K562 (cell line): Measurements from ENCODE around the gene POLR1H. TPM values are rescaled to one million over a fixed set of nuclear protein-coding genes. Genes with fewer than 3 reads are reported as not detected.

Source experiments
- CREB5 ChIP-seq: fragments of 250-450 bp; sonication (Bioruptor Pico); IDR thresholded peaks from 2 replicates; pipeline ENCODE4 v1.5.0; 2020; ENCODE audit warnings: mild to moderate bottlenecking
- MGA ChIP-seq: fragments of 450-650 bp; IDR thresholded peaks from 2 replicates; pipeline ENCODE4 v1.6.1; 2016; ENCODE audit warnings: mild to moderate bottlenecking, moderate library complexity
- MYC ChIP-seq, 2 experiments: fragments of 250-450 bp in 1 of 2; sonication (Bioruptor Pico) in 1 of 2; IDR thresholded peaks; 2 replicates each; pipeline versions ENCODE4 v1.5.1 to v1.6.1; 2012 to 2021; ENCODE audit warnings: low read depth in 2 of 2, borderline replicate concordance in 1 of 2, improper control_type of control experiment in 1 of 2, low read length in 1 of 2, mild to moderate bottlenecking in 1 of 2, moderate library complexity in 1 of 2
- RNF219 ChIP-seq: fragments of 250-450 bp; sonication (Bioruptor Pico); IDR thresholded peaks from 2 replicates; pipeline ENCODE4 v1.5.0; 2022; ENCODE audit warnings: mild to moderate bottlenecking
- SNRNP70 ChIP-seq: fragments of 200-400 bp; formaldehyde crosslinking; optimal IDR thresholded peaks from 2 replicates; pipeline ENCODE3; 2017; ENCODE audit warnings: low read depth, low read length
- ZBTB2 ChIP-seq: fragments of 450-650 bp; IDR thresholded peaks from 2 replicates; pipeline ENCODE4 v1.6.1; 2016; ENCODE audit warnings: antibody characterized with exemption
- ZNF121 ChIP-seq: sonication (generic); formaldehyde crosslinking; conservative IDR thresholded peaks from 2 replicates; pipeline ENCODE4 v1.8.0; 2022; ENCODE audit warnings: missing genetic modification reagents
- ZNF232 ChIP-seq: sonication (generic); formaldehyde crosslinking; IDR thresholded peaks from 2 replicates; pipeline ENCODE4 v1.8.0; 2022; ENCODE audit warnings: mild to moderate bottlenecking, missing genetic modification reagents
- ZNF584 ChIP-seq: fragments of 200-800 bp; sonication (Bioruptor generic); IDR thresholded peaks from 2 replicates; pipeline ENCODE4 v1.6.1; 2016; ENCODE audit warnings: low read depth, mild to moderate bottlenecking, missing genetic modification characterization, missing compliant biosample characterization
- ZNF75A ChIP-seq: fragments of 450-650 bp; formaldehyde crosslinking; IDR thresholded peaks from 2 replicates; pipeline ENCODE4 v1.4.0; 2020; ENCODE audit warnings: mild to moderate bottlenecking
- polyA plus RNA-seq, 8 experiments: library from polyadenylated mRNA; depleted of rRNA in 4 of 8; stranded (reverse) in 5 of 8; unstranded in 3 of 8; fragments of >200 nt; fragmentation: Nextera tagmentation in 2 of 8; fragmentation: Illumina TruSeq in 1 of 8; extraction: Ambion mirVana in 2 of 8; extraction: Trizol in 1 of 8; gene quantifications; 2 replicates each; pipeline versions ENCODE4 v1.2.1 to v1.2.3, GENCODE V29; 2011 to 2014; ENCODE audit warnings: inconsistent platforms in 1 of 8, missing spikeins in 1 of 8
- total RNA-seq, 7 experiments: library from RNA; depleted of rRNA in 6 of 7; stranded (reverse); fragments of >200 nt in 6 of 7; fragmentation: Illumina TruSeq in 2 of 7; extraction: Trizol in 2 of 7; gene quantifications; 2 replicates each; pipeline versions ENCODE4 v1.2.1 to v1.2.3, GENCODE V29; 2011 to 2021; ENCODE audit warnings: low replicate concordance in 1 of 7

Gene POLR1H
- total and polyA plus RNA-seq, 9 of the 15 experiments (the other 6 are each of a cell fraction or from before 2014, with no cell fraction given) = 92.2 to 333 (median 143) TPM

- TF ChIP-seq MGA = no peak
- TF ChIP-seq CREB5 (CRISPR knock-in tag) = no peak
- no peak for TF ChIP-seq ZNF584 (CRISPR knock-in tag)
- no peak for TF ChIP-seq MYC (IDR thresholded peaks at IDR 0.05; ENCODE audit: low read depth, low read length)
- TF ChIP-seq MYC (CRISPR knock-in tag; IDR thresholded peaks at IDR 0.05; ENCODE audit: borderline replicate concordance, low read depth) = no peak
- TF ChIP-seq ZBTB2 = no peak
- TF ChIP-seq RNF219 (CRISPR knock-in tag) = no peak
- no peak for TF ChIP-seq ZNF75A (CRISPR knock-in tag)
- TF ChIP-seq SNRNP70 = no peak
- TF ChIP-seq ZNF232 = no peak
- no peak for TF ChIP-seq ZNF121 (CRISPR knock-in tag)
Observed at GRCh38 chr6:30092852-30093543, 31.9 kb downstream of the POLR1H start (continued).
